ENCODE measurements around the gene PRR9.

The PRR9 gene

GRCh38 chr1:153229076-153229829 is 11.9 kb downstream of the PRR9 start:
- DNase-seq (ENCODE audit: low read depth in 2 of 3, low spot score in 1 of 3) = peak in 1 of 3 donors; percentile 7

GRCh38 chr1:153231363-153231762 is 14.0 kb downstream of the PRR9 start:
- DNase-seq (ENCODE audit: low read depth in 2 of 3, low spot score in 1 of 3) = no peak

- DNase-seq (ENCODE audit: low read depth in 2 of 3, low spot score in 1 of 3) = no peak
Observed at GRCh38 chr1:153231785-153232184, 14.4 kb downstream of the PRR9 start.

- DNase-seq (ENCODE audit: low read depth in 2 of 3, low spot score in 1 of 3) = no peak
Observed at GRCh38 chr1:153232553-153232952, 15.2 kb downstream of the PRR9 start.

- DNase-seq (ENCODE audit: low read depth in 2 of 3, low spot score in 1 of 3) = no peak
Observed at GRCh38 chr1:153233448-153233847, 16.1 kb downstream of the PRR9 start.

GRCh38 chr1:153238527-153238926 is 21.1 kb downstream of the PRR9 start:
- DNase-seq (ENCODE audit: low read depth in 2 of 3, low spot score in 1 of 3) = no peak

GRCh38 chr1:153242160-153242559 is 24.8 kb downstream of the PRR9 start:
- DNase-seq (ENCODE audit: low read depth in 2 of 3, low spot score in 1 of 3) = no peak

GRCh38 chr1:153245466-153245865 is 28.1 kb downstream of the PRR9 start:
- DNase-seq (ENCODE audit: low read depth in 2 of 3, low spot score in 1 of 3) = no peak

GRCh38 chr1:153246018-153246417 is 28.6 kb downstream of the PRR9 start:
- DNase-seq (ENCODE audit: low read depth in 2 of 3, low spot score in 1 of 3) = no peak

GRCh38 chr1:153246825-153247224 is 29.4 kb downstream of the PRR9 start:
- DNase-seq (ENCODE audit: low read depth in 2 of 3, low spot score in 1 of 3) = no peak

GRCh38 chr1:153248176-153248879 is 30.9 kb downstream of the PRR9 start:
- DNase-seq (ENCODE audit: low read depth in 2 of 3, low spot score in 1 of 3) = no peak

- DNase-seq (ENCODE audit: low read depth in 2 of 3, low spot score in 1 of 3) = no peak
Observed at GRCh38 chr1:153250166-153250565, 32.8 kb downstream of the PRR9 start.

GRCh38 chr1:153251087-153251486 is 33.7 kb downstream of the PRR9 start:
- DNase-seq (ENCODE audit: low read depth in 2 of 3, low spot score in 1 of 3) = no peak

GRCh38 chr1:153251562-153251961 is 34.2 kb downstream of the PRR9 start:
- DNase-seq (ENCODE audit: low read depth in 2 of 3, low spot score in 1 of 3) = no peak

GRCh38 chr1:153251988-153252387 is 34.6 kb downstream of the PRR9 start:
- no peak for DNase-seq (ENCODE audit: low read depth in 2 of 3, low spot score in 1 of 3)

- DNase-seq (ENCODE audit: low read depth in 2 of 3, low spot score in 1 of 3) = no peak
Observed at GRCh38 chr1:153253076-153253475, 35.7 kb downstream of the PRR9 start.

- no peak for DNase-seq (ENCODE audit: low read depth in 2 of 3, low spot score in 1 of 3)
Observed at GRCh38 chr1:153253693-153254092, 36.3 kb downstream of the PRR9 start.

- DNase-seq (ENCODE audit: low read depth in 2 of 3, low spot score in 1 of 3) = no peak
Observed at GRCh38 chr1:153259387-153259786, 42.0 kb downstream of the PRR9 start, which contains the start of gene LORICRIN. Gene LORICRIN, plus strand, starts transcription at chr1:153259687. Its CDS starts 1,263 bp downstream, at chr1:153260950.

- DNase-seq (ENCODE audit: low read depth in 2 of 3, low spot score in 1 of 3) = peak in 1 of 3 donors; percentile 10
Observed at GRCh38 chr1:153260585-153261280, 43.3 kb downstream of the PRR9 start.

- DNase-seq (ENCODE audit: low read depth in 2 of 3, low spot score in 1 of 3) = no peak
Observed at GRCh38 chr1:153261281-153262069, 44.1 kb downstream of the PRR9 start.

GRCh38 chr1:153262070-153262366 is 44.6 kb downstream of the PRR9 start:
- no peak for DNase-seq (ENCODE audit: low read depth in 2 of 3, low spot score in 1 of 3)

Data from stimulated activated CD4-positive, alpha-beta T cell treated with anti-CD3 and anti-CD28 coated beads, Interleukin-12 subunit alpha, Interleukin-12 subunit beta, amount 100 ng/mL, for 48 hours (primary cell).